Measurements from ENCODE around the gene CEP72. TPM values are rescaled to one million over a fixed set of nuclear protein-coding genes. Genes with fewer than 3 reads are reported as not detected.

CEP72 gene
- polyA plus RNA-seq, 3 donors, result 1.5 to 2.9 (median 2.6) TPM

DNA sequence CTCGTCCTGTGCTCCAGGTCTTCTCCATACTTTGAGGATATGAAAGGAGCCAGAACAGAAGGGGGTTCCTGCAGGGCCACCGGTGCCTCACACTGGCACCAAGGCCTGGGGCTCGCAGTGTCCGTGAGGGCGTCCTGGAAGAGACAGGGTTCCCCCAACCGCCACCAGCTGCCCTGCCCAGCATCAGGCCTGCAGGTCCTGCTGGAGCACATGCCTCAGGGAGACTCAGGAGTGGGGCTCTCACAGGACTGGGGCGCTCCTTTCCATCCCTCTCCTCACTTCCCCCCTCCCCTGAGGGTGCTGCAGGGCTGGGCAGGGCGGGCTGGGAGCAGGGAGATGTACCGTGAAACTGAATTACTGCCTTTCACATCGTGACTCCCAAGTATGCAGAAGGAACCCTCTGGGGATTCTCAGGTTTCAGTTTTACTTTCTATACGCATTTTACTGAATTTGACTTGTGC is 31.7 kb downstream of the CEP72 start:
- WGBS, 3 donors, result 87 to 94% (median 88%) methylated on average over 10 to 11 of the region's 11 CpGs
- no peak overlapping the region for H3K27ac ChIP-seq (ENCODE audit: low read depth, low read length)

- WGBS, 3 donors, result 90 to 96% (median 91%) methylated on average over 13 of the region's 13 CpGs
- no peak overlapping the region for H3K27ac ChIP-seq (ENCODE audit: low read depth, low read length)
These were observed 32.4 kb downstream of the CEP72 start for GRCh38 chr5:644509-644908.

DNA sequence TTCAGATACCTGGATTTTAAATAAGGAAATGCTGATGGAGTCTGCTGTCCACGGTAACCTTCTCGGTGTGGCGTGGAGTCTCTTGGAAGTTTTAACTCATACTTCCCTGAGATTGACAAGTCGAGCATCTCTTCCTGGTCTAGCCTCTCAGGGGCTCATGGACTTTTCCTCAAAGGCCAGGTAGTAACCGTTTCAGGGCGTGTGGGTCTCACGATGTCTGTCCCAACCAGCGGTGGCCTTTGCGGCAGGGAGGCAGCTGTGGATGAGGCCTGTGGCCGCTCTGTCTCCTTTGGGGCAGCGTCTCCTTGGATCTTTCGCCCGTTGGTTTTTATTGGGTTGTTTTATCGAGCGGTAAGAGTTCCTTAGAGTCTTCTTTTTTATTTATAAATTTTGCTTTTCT is 32.8 kb downstream of the CEP72 start:
- no peak overlapping the region for H3K27ac ChIP-seq (ENCODE audit: low read depth, low read length)
- WGBS, 3 donors, result 94 to 97% (median 97%) methylated on average over 15 of the region's 15 CpGs

DNA sequence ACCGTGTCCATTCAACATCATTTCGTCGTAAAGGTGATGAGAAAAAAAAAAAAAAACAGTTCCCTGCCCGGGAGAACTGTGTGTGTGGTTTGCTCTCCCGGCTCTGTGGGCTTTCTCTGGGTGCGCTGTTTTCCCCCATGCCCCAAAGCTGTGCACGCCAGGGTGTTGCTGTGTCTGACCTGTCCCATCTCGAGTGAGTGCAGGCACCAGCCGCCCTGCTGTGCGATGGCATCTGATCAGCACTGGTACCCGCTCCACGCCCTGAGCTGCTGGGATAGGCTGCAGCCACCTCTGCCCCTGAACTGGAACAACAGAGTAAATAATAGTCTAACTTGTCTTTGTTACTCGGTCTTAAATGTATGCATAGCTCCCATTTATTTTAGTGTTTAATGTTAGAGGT is 33.3 kb downstream of the CEP72 start:
- WGBS, 3 donors, result 90 to 93% (median 93%) methylated on average over 13 of the region's 13 CpGs
- no peak overlapping the region for H3K27ac ChIP-seq (ENCODE audit: low read depth, low read length)

GRCh38 chr5:646396-647201 is 34.5 kb downstream of the CEP72 start:
- 91 to 95% (median 93%) methylated on average over 18 of the region's 18 CpGs for WGBS, 3 donors

DNA sequence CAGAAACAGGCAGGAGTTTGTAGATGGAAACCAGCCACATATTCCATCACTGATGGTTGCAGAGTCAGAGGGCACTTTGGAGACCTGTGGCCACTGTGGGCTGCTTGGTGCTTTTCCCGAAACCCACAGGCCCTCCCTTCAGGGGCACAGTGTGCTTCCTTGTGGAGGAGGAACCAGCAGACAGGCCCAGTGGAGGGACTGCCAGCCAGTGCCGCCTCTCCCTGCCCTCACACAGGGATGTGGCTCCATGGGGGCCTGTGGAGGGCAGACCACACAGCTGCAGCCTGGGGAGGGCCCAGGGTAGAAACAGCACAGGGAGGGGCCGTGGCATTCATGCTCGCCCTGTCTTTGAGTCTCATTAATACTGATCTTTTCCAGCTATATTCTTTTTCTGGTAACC is 35.2 kb downstream of the CEP72 start:
- no peak overlapping the region for H3K27ac ChIP-seq (ENCODE audit: low read depth, low read length)
- WGBS, 3 donors, result 96 to 98% (median 96%) methylated on average over 4 of the region's 4 CpGs

More at GRCh38 chr5:646396-647201, 34.5 kb downstream of the CEP72 start:
- no peak overlapping the region for H3K27ac ChIP-seq (ENCODE audit: low read depth, low read length)

DNA sequence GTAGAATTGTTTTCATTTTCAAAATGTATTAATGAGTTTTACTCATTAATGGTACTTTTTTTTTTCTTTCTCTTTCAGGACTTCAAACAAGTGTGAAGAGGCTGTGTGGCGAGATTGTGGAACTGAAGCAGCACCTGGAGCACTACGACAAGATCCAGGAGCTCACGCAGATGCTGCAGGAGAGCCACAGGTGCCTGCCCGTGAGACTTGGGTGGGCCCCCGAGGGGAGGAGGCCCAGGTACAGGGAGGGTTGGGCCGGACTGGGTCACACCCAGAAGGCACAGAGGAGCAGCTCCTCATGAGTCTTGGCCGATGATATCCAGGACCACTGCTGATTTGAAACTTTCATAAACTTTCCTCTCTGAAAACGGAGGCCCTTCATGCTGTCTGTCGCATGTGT is 35.6 kb downstream of the CEP72 start:
- no peak overlapping the region for H3K27ac ChIP-seq (ENCODE audit: low read depth, low read length)
- 96 to 99% (median 98%) methylated on average over 9 of the region's 9 CpGs for WGBS, 3 donors

GRCh38 chr5:651296-652022 is 39.3 kb downstream of the CEP72 start:
- no peak overlapping the region for H3K27ac ChIP-seq (ENCODE audit: low read depth, low read length)
- 87 to 97% (median 91%) methylated on average over 11 to 16 of the region's 16 CpGs for WGBS, 3 donors

DNA sequence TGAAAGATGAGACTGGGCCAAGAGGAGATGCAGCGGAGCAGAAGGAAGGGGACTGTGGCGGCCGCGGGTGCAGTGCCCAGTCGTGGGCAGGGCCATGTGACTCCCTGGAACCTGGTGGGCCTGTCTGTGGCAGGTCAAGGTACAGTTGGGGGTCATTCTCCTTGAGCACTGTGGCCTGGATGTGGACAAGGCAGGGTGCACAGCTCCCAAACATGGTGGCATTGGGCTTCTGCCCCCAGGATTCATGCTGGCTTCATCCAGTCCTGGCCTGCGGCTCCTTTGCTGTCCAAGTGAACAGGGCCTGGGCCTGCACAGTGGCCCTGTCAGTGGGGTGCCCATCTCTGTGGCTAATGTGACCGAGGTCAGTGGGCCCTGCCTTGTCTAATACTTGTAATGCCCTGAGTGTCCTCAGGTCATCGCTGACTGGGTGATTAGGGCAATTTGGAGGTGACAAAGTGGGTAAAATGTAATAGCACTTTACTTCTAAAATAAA is 39.9 kb downstream of the CEP72 start:
- H3K27ac ChIP-seq (ENCODE audit: low read depth, low read length), result no peak overlapping the region
- 92 to 98% (median 95%) methylated on average over 8 of the region's 8 CpGs for WGBS, 3 donors

- no peak overlapping the region for H3K27ac ChIP-seq (ENCODE audit: low read depth, low read length)
- 91 to 97% (median 92%) methylated on average over 11 of the region's 11 CpGs for WGBS, 3 donors
These were observed 40.7 kb downstream of the CEP72 start for GRCh38 chr5:652773-653350.

- WGBS, 3 donors, result 85 to 91% (median 86%) methylated on average over 17 of the region's 17 CpGs
These were observed 42.1 kb downstream of the CEP72 start for GRCh38 chr5:654071-654778.

GRCh38 chr5:655406-655805 is 43.3 kb downstream of the CEP72 start:
- no peak overlapping the region for H3K27ac ChIP-seq (ENCODE audit: low read depth, low read length)
- 94% methylated on average over 13 of the region's 13 CpGs for WGBS, 3 donors

More at GRCh38 chr5:654071-654778, 42.1 kb downstream of the CEP72 start:
- H3K27ac ChIP-seq (ENCODE audit: low read depth, low read length), result no peak overlapping the region

GRCh38 chr5:657570-657969 is 45.4 kb downstream of the CEP72 start:
- H3K27ac ChIP-seq (ENCODE audit: low read depth, low read length), result no peak overlapping the region
- WGBS, 3 donors, result 94 to 98% (median 95%) methylated on average over 6 of the region's 6 CpGs

DNA sequence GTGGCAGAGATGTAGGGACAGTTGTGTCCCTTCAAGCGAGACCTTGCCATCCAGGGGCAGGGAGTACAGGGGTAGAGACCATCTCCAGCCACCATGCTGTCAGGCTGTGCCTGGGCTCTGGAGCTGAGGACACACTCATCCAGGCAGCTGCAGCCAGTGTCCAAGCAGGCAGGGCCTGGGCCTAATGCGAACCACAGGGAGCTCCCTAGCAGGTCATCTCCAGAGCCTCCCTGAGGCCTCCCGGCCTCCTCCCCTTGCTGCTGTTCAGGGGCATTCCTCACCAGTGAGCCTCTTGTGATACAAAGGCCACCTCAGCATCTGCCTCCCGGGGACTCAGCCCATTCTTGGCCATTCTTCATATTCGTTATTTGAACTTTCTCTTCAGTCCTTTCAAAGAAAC is 46.0 kb downstream of the CEP72 start:
- no peak overlapping the region for H3K27ac ChIP-seq (ENCODE audit: low read depth, low read length)
- 97 to 98% (median 97%) methylated on average over 5 of the region's 5 CpGs for WGBS, 3 donors

GRCh38 chr5:659496-660263 is 47.5 kb downstream of the CEP72 start:
- 93 to 97% (median 96%) methylated on average over 16 of the region's 16 CpGs for WGBS, 3 donors
- no peak overlapping the region for H3K27ac ChIP-seq (ENCODE audit: low read depth, low read length)

DNA sequence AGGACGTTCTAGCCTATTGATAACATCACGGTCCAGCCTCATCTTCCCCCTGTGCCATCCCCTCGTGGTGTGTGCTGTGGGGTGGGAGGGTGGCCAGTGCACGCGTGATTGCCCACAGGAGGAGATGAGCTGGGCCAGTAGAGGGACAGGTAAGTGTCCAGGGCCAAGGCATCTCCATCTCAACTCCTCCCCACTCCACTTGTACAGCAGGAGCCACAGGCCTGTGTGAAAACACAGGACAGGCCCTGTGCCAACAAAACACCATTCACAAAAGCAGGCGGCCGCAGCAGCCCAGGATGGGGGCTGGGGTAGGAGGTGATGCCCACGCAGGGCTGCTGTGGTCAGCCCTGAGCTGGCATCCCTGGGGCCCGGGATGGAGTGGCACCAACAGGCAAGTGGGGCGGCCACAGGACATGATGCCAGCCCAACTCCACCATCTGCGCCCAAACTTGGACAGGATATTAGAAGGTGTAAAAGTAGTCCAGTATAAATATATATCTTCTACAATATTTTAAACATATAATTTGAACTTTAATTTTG is 48.4 kb downstream of the CEP72 start:
- WGBS, 3 donors, result 95 to 97% (median 96%) methylated on average over 11 of the region's 11 CpGs
- no peak overlapping the region for H3K27ac ChIP-seq (ENCODE audit: low read depth, low read length)

DNA sequence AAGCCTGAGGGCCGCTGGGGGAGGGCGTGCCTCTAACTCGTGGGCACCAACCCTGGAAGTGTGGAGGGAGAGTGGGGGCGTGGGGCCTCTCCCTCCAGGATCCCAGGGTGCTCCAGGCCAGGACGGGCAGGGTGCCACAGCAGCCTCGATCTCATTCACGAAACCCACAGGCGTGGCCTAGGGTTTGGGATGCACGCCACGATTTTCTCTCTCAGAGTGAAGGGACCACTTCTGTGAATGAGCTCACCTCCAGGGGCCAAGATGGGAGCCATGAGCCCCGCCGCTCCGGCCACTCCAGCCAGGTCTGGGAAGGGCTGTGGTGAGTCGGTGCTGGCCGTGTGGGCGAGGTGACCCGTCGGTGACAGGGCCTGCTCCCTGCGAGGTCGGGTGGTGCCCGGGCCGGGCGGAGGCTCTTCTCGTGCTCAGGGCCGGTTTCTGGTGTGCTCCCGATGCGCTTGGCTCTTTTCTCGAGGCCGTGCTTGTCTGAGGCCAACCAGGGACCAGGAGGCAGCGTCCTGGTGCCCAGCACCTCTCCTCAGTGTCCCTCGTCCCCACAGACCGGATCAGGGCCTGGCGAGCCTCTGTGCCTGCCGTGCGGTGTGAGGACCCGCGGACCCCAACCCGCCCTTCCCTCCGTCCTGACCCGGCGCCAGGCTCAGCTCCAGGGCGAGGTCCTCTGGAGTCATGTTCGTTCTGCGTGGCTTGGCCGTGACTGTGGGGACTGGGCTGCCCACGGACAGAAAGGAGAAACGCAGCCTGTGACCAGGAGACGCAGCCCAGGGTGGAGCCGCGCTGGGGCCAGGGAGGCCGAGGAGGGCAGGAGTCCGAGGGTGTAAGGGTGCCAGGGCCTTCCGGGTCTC is 50.0 kb downstream of the CEP72 start:
- 96 to 98% (median 97%) methylated on average over 46 to 53 of the region's 53 CpGs for WGBS, 3 donors
- H3K27ac ChIP-seq (ENCODE audit: low read depth, low read length), result no peak overlapping the region

Measured in adipose tissue (tissue), 3 donors.